ENCODE results near the gene MT4. TPM values are rescaled to one million over a fixed set of nuclear protein-coding genes. Genes with fewer than 3 reads are reported as not detected.
A peak's percentile ranks its signal among the peaks of the same experiment; 100 is the strongest.

MT4 gene
- total RNA-seq (2014; rRNA removed; shearing (Covaris generic); ENCODE audit: low replicate concordance) = not detected in 2 replicates

DNA sequence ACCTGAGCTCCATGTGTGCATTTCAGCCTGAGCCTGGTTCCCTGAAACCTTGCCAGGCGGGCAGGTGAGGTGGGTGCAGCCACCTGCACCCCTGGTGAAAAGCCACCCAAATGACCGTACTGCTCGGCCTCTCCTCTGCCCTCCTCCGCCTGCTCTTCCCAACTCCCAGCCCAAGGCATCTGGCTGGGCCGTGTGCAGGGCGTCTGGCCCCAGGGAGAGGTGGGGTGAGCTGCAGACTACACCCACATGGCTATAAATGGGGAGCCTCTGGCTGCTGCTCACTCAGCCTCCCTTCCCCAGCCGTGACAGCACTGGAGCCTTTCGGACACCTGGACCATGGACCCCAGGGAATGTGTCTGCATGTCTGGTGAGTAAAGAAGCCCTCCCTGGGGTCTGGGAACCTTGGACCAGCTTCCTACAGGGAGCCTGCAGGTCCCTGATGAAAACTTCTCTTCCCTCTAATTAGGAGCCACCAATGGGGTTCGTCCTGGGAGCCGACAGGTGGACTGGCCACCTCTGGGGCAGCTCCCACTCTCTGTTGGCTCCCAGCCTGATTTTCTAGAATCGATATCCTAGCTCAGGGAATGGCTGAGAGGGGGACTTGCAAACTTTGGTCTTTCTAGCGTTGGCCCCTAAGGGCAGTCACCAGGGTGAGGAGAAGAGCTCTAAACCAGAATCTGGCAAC is at the start of gene MT4:
MT4 (plus strand) TSS at position 281 of the 685 bp plus-strand sequence; CDS start at position 337, 56 bp downstream.
- in situ Hi-C loops (cut with HindIII; ENCODE audit: low pct_unique_long_range_greater_than_20kb, low sequenced_read_pairs) = no loop called here
- no peak for DNase-seq (ENCODE audit: low read depth)

- in situ Hi-C loops (cut with HindIII; ENCODE audit: low pct_unique_long_range_greater_than_20kb, low sequenced_read_pairs) = no loop called here
Measured at GRCh38 chr16:56515665-56516064, 49.2 kb upstream of the MT4 start.

DNA sequence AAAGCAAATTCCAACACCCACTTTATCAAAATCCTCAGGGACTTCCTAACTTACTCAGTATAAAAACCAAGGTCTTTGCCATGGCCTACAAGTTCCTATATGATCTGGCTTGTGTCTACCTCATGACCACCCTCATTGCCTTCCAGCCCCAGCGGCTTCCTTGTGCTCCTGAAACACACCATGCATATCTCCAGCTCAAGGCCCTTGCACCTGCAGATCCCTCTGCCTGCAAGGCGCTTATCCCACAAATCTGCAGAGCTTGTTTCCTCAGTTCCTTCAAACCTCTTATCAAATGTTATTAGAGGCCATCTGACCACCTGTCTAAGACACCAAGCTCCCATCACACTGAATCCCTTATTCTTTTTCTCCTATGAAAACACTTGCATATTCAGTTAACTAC is 47.7 kb upstream of the MT4 start:
- in situ Hi-C loops (cut with HindIII; ENCODE audit: low pct_unique_long_range_greater_than_20kb, low sequenced_read_pairs) = no loop called here
- DNase-seq (ENCODE audit: low read depth) = no peak

More at GRCh38 chr16:56515665-56516064, 49.2 kb upstream of the MT4 start:
- no peak for DNase-seq (ENCODE audit: low read depth)

- in situ Hi-C loops (cut with HindIII; ENCODE audit: low pct_unique_long_range_greater_than_20kb, low sequenced_read_pairs) = no loop called here
- peak; percentile 46 for DNase-seq (ENCODE audit: low read depth)
Measured at GRCh38 chr16:56518425-56518824, 46.4 kb upstream of the MT4 start.

DNA sequence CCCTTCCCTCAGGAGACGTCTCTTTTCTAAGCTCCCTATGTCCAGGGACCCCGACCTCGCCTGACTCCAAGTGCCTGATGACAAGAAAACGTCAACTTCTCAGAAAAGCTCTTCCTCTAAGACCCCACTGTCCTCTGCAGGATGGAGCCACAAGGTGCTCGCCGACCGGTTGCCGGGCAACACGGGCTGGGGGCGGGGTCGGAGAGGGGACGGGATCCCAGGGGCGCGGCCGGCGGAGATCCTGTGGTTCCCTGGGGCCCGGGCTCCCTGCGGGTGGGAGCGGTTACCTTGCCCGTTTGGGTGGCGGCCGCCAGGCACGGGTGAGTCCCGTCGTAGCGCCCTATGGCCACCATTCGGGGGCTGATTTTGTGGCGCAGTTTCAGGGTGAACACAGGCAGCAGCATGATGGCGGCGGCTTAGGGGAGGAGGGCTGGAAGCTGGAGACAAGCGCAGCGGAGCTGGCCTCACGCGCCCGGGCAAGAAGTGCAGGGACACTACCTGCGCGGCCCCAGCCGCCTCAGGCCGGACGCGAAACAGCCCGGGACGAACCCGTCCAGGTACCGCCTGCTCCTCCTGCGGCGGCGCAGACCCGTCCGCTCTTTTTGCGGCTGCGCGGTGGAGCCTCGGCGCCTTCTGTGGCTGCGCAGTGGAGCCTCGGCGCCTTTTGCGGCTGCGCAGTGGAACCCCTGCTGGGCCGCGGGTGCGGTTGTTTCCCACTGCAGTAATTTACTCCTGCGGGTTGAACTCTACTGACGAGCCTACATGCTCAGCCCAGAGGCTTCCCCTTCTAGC is 45.2 kb upstream of the MT4 start, which contains the start of gene BBS2:
BBS2 (minus strand) TSS at position 566 of the 792 bp plus-strand sequence; CDS start at position 404, 162 bp downstream.
- in situ Hi-C loops (cut with HindIII; ENCODE audit: low pct_unique_long_range_greater_than_20kb, low sequenced_read_pairs) = no loop called here
- DNase-seq (ENCODE audit: low read depth) = peak; percentile 79

- DNase-seq (ENCODE audit: low read depth) = no peak
- in situ Hi-C loops (cut with HindIII; ENCODE audit: low pct_unique_long_range_greater_than_20kb, low sequenced_read_pairs) = no loop called here
Measured at GRCh38 chr16:56520251-56520577, 44.7 kb upstream of the MT4 start.

DNA sequence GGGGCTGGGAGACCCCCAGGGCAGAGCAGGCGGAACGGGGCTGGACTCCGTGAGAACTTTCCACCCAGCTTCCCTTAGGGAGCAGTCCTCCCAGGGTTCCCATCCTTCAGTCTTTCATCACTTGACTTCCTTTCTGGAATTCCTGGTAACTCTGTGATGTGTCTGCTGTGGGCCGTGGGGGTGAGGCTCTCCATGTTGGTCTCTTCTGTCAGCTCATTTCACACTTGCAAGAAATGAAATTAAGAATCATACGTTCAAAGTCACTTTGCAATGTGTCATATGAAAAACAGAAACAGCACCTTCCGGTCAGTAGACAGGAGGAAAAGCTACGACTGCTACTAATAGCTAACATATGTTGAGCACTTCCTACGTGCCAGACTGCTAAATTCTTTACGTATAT is 39.6 kb upstream of the MT4 start:
- no peak for DNase-seq (ENCODE audit: low read depth)
- in situ Hi-C loops (cut with HindIII; ENCODE audit: low pct_unique_long_range_greater_than_20kb, low sequenced_read_pairs) = no loop called here

DNA sequence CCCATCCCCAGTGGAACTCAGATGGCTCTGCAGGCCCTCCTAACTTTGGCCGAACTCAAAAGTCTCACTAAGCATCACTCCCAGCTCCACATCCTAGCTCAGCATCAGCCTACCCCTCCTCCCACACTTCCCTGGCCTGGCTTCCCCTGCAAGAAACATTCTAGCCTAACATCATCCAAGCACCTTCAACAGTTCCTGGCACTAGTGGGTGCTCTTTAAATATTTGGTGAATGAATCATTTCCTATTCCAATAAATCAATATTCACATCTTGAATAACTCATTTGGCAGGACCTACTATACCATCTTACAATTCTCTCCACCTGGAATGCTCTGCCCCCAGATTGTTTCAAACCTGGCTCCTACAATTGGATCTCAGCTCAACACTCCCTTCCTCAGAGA is 34.0 kb upstream of the MT4 start:
- DNase-seq (ENCODE audit: low read depth) = no peak
- in situ Hi-C loops (cut with HindIII; ENCODE audit: low pct_unique_long_range_greater_than_20kb, low sequenced_read_pairs) = no loop called here

DNA sequence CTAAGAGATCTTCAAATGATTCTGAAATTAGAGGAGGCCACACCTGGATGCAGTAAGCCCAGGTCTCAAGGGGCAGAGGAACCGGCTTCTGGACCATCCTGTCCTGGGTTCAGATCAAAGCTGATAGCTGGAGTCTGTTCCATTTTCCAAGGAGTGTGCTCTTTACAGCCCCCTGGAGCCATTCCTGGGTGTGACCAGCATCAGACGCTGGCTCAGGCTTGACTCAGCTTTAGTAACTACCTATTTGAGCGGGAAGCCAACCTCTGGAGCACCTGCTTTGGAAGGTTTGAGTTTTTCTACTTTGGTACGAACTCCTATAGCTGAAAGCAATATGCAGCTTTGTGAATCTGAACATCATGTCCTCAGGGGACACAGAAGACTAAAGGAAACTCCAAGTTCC is 32.2 kb upstream of the MT4 start:
- no peak for DNase-seq (ENCODE audit: low read depth)
- in situ Hi-C loops (cut with HindIII; ENCODE audit: low pct_unique_long_range_greater_than_20kb, low sequenced_read_pairs) = no loop called here

- in situ Hi-C loops (cut with HindIII; ENCODE audit: low pct_unique_long_range_greater_than_20kb, low sequenced_read_pairs) = no loop called here
- DNase-seq (ENCODE audit: low read depth) = no peak
Measured at GRCh38 chr16:56534847-56535383, 30.0 kb upstream of the MT4 start.

- no peak for DNase-seq (ENCODE audit: low read depth)
- in situ Hi-C loops (cut with HindIII; ENCODE audit: low pct_unique_long_range_greater_than_20kb, low sequenced_read_pairs) = no loop called here
Measured at GRCh38 chr16:56538331-56538730, 26.5 kb upstream of the MT4 start.

- DNase-seq (ENCODE audit: low read depth) = no peak
- in situ Hi-C loops (cut with HindIII; ENCODE audit: low pct_unique_long_range_greater_than_20kb, low sequenced_read_pairs) = no loop called here
Measured at GRCh38 chr16:56539656-56540055, 25.2 kb upstream of the MT4 start.

GRCh38 chr16:56542039-56542438 is 22.8 kb upstream of the MT4 start:
- DNase-seq (ENCODE audit: low read depth) = no peak
- in situ Hi-C loops (cut with HindIII; ENCODE audit: low pct_unique_long_range_greater_than_20kb, low sequenced_read_pairs) = no loop called here

DNA sequence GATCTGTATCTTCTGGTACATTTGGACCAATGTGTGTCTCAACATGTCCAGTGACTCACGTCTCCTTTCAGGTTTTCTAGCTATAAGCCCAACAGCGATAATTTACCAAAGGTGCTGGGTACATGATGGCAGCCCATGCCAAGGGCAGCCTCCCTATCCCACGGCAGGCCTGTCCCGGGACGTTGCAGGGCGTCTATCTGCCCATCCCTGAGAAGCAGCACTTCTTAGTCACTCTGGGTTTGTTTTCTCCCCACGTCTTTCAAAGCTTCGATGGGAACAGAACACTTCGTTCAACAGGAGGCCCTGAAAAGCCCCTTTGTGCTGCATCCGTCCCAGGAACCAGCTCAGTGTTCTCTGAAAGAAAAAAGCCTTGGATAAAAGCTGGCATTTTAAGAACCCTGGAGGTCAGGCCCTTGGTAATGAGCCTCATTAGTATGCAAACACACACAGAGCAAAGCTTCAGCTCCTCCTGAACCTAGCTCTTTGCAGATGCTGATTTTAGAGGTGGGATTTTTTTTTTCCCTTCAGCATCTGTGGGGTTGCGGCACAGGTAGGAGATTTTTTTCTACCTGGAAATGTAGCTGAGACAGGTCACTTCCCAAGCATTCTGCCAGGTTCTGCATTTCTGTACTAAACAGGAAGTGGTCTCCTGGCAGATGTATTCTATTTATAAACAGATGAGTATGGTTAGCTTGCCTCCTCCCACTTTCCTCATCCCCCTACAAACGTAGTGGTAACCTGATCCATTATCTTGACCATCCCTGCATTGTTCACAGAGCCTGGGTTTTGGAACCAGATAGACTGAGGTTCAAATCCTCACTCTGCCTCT is 17.5 kb upstream of the MT4 start:
- no peak for DNase-seq (ENCODE audit: low read depth)
- in situ Hi-C loops (cut with HindIII; ENCODE audit: low pct_unique_long_range_greater_than_20kb, low sequenced_read_pairs) = no loop called here

- no peak for DNase-seq (ENCODE audit: low read depth)
- in situ Hi-C loops (cut with HindIII; ENCODE audit: low pct_unique_long_range_greater_than_20kb, low sequenced_read_pairs) = no loop called here
Measured at GRCh38 chr16:56547949-56548567, 16.8 kb upstream of the MT4 start.

- in situ Hi-C loops (cut with HindIII; ENCODE audit: low pct_unique_long_range_greater_than_20kb, low sequenced_read_pairs) = no loop called here
- DNase-seq (ENCODE audit: low read depth) = no peak
Measured at GRCh38 chr16:56549161-56549560, 15.7 kb upstream of the MT4 start.

DNA sequence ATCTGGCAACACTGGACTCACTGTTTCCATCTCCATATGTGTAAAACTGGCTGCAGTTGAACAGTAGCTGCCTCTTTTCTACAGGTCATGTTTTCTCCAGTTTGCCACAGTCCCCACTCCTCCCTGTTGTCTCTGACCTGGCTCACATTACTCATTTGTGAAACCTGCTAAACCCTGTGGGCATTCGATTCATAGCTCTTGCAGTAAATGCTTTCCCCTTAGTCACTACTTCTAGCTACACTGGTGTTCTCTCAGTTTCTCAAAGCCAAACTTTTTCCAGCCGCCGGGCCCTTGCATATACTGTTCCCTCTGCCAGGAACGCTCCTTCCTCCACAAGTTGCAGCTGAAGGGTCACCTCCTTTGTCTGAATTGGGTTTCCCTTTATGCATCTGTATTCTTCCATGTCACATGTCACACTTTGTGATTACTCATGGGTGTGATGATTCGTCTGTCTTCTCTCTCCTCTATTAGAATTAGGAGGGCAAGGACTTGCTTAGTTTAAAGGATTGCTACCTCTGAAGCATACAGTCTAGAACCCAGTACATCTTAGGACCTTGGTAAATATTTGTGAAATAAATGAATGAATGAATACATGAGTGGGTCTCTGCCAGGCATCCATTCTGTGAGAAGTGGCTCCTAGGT is 15.0 kb upstream of the MT4 start:
- in situ Hi-C loops (cut with HindIII; ENCODE audit: low pct_unique_long_range_greater_than_20kb, low sequenced_read_pairs) = no loop called here
- peak; percentile 23 for DNase-seq (ENCODE audit: low read depth)

All from Caki2 (cell line).